NCI-H2171 treated with DMSO at 0.1 percent for 48 hours (cell line): ENCODE measurements around the gene EPM2A.
A peak's percentile ranks its signal among the peaks of the same experiment; 100 is the strongest.

Source experiments
- DNase-seq: peaks from one replicate; lab custom pipeline; 2025; lab: John Stamatoyannopoulos, UW

EPM2A gene

DNA sequence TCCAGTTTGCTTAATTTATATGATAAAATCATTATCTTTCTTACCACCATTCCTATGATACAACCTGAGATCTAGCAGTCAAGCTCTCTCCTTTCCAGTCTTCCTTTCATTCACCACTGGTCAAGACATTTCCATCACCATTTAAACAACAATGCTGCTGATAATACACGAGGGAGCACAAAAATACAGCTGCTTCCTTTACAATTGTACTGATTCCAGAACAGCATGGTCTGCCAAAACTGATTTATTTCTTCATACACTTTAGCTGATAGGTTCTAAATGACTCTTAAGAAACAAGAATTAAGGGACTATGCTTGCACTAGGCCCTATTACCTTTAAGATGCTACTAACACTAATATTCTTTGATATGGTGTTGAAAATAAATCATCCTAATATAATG is 65.0 kb downstream of the EPM2A start:
- DNase-seq = no peak

DNA sequence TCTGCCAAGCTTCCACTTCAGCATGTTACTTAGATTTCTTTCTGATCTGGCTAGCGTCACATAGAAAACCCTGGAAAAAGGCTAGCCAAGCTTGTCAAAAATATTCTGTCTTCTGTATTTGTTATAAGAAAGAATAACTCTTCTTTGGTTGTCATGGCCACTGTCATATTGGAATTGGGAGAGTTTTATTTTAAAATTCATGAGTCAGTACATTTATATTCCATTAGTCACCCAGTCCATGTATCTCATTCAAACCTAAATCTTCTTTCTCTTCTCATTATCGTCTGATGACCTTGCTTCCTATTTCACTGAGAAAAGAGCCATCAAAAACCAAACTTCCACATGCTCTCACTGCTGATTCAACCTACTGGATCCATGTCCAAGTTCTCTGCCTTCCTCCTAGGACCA is 65.7 kb downstream of the EPM2A start:
- DNase-seq = no peak

- DNase-seq = no peak
These were observed 66.5 kb downstream of the EPM2A start for GRCh38 chr6:145668844-145669243.

GRCh38 chr6:145660676-145661075 is 74.6 kb downstream of the EPM2A start:
- no peak for DNase-seq

DNA sequence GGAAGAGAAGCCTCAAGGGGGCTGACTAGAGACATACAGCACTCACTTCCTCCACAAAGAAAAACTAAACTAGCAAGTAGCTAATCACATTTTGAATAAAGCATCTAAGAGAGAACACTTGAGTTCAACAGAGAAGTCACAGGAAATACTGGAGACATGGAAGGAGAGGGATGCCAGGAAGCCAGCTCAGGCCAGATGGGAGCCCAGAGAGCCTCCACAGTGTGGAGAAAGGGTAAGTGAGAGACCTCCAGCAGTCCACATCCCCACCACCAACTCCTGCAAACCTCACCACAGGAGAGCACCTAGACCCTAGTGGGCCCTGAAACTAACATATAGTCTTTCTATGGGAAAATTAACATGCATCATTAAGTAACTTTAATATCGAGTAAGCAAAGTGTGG is 79.2 kb downstream of the EPM2A start:
- DNase-seq = no peak

- DNase-seq = no peak
These were observed 82.7 kb downstream of the EPM2A start for GRCh38 chr6:145652572-145652971.

GRCh38 chr6:145651988-145652387 is 83.3 kb downstream of the EPM2A start:
- DNase-seq = no peak

DNA sequence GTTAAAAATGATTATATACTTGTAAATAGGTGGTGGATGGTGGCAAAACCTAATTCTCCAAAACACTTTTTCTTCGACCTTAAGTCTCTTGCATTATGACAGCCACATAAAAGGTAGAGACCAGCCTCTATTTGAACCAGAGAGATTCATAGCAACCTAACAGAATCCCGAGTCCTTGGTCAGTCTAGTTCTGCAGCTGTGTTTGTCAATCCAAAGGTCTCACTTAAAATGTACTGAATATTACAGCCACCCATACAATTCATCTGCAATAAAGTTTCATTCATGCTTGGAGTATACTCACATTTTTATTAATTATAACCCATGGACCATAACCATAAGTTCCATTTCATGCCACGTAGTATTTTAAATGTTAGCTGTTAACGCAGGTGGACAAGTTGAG is 87.2 kb downstream of the EPM2A start:
- no peak for DNase-seq

GRCh38 chr6:145647602-145648001 is 87.7 kb downstream of the EPM2A start:
- DNase-seq = no peak

GRCh38 chr6:145643760-145644159 is 91.6 kb downstream of the EPM2A start:
- DNase-seq = no peak

- peak; percentile 71 for DNase-seq
These were observed 101.2 kb downstream of the EPM2A start for GRCh38 chr6:145633981-145634627.

- no peak for DNase-seq
These were observed 102.3 kb downstream of the EPM2A start for GRCh38 chr6:145632971-145633370.

- no peak for DNase-seq
These were observed 103.9 kb downstream of the EPM2A start for GRCh38 chr6:145631374-145631773.

DNA sequence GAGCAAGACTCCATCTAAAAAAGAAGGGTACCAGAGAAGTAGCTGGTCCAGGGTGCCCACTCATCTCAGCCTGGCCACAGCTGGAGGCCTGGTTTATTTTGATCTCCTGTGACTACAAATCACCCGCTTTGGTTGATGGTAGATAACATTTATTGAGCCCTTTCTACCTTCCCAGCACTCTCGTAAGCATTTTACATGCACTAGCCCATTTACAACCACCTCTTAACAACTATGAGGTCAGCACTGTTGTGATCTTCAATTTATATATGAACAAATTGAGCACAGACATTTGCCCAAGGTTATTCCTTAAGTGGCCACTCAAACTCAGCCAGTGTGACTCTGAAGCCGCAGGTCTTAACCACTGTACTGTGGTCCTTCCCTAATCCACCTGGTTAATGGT is 104.7 kb downstream of the EPM2A start:
- no peak for DNase-seq

DNA sequence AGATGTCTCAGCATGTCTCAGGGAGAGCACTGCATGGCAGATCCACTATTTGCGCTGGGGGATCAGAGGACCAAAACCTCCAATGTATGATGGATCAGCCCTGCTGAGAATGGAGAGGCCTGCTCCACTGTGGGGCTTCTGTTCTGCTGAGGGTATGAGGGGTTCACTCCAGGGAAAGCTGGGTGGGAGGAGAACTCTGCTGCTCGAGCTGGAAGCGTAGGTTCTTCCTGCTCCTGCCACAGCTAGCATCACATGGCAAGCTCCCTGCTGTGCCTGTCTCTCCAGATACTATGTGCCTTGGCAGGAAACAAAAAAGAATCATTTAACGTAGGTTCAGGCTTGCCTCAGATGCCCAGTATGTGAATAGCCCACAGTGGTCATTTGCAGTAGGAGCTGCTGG is 105.8 kb downstream of the EPM2A start:
- no peak for DNase-seq

DNA sequence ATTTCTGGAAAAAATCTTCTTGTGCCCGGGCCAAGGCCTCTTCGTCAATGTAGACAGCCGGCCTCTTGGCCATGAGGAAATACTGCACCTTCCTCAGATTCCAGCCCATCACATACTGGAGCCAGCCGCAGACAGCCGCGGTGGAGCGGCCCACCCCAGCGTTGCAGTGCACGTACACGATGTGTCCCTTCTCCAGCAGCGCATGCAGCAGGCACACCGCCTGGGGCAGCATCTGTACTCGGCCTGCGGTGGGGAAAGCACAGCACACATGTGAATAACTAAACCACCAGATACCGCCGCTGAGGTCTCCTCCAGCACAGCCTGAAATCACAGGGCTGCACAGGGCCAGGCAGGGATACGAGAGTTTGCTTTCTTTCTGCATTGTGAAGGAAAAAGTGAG is 107.9 kb downstream of the EPM2A start:
- no peak for DNase-seq

- DNase-seq = no peak
These were observed 108.5 kb downstream of the EPM2A start for GRCh38 chr6:145626857-145627256.

DNA sequence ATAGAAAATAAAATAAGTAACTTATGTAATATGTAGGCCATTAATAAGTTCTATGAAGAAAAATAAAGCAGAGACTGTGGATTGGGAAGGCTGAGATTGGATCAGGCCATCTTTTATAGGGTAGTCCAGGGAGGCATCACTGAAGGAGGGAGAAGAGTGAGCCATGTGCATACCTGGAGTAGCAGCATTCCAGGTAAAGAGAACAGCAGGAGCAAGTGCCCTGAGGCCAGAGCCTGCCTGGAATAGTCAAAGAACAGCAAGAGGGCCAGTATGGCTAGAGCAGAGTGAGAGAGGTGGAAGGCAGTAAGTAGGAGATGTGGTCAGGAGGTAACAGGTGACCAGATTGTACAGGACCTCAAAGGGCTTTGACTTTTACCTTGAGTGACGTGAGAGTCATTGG is 112.1 kb downstream of the EPM2A start:
- no peak for DNase-seq

DNA sequence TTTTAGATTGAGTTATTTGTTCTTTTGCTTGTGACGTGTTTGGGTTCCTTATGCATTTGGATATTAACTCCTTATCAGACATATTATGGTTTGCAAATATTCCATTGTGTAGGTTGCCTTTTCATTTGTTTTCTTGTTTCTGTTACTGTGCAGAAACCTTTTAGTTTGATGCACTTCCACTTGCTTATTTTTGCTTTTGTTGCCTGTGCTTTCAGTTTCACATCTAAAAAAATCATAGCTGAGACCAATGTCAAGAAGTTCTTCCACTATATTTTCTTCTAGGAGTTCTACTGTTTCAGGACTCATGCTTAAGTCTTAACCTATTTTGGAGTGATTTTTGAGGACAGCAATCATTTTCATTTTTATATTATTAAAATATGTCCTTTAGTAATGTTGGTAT is 113.5 kb downstream of the EPM2A start:
- DNase-seq = no peak

DNA sequence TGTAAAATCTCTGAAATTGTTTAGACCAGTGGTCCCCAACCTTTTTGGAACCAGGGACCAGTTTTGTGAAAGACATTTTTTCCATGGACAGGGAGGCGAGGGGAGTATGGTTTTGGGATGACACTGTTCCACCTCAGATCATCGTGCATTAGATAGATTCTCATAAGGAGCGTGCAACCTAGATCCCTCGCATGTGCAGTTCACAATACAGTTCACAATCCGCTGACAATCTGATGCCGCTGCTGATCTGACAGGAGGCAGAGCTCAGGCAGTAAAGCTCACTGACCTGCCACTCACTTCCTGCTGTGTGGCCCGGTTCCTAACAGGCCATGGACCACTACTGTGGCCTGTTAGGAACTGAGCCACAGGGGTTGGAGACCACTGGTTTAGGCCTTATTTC is 115.2 kb downstream of the EPM2A start:
- no peak for DNase-seq

GRCh38 chr6:145609521-145609920 is 125.8 kb downstream of the EPM2A start:
- no peak for DNase-seq

- no peak for DNase-seq
These were observed 126.5 kb downstream of the EPM2A start for GRCh38 chr6:145608850-145609249.

DNA sequence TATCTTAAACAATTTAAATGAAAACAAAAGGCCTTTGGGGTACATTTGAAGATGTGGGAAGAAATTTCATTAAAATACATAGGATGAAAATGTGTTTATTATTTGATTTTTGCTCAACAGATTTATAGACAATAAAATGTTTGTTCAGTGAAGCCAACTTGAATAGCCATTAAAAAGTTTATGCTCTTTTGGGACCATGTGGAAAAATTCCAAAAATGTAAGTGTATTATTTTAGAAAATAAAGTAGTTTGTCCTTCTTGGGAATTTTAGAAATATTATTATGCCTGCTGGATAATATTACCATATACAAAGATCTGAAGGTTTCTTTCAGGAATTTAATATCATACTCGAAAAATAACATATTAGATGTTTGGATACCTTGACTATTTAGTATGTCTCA is 131.3 kb downstream of the EPM2A start:
- DNase-seq = no peak

- DNase-seq = no peak
These were observed 131.9 kb downstream of the EPM2A start for GRCh38 chr6:145603424-145603833.
